Panc1 (cell line): ENCODE measurements around the gene MFSD8. TPM values are rescaled to one million over a fixed set of nuclear protein-coding genes. Genes with fewer than 3 reads are reported as not detected.

ENCODE experiments used
- ATAC-seq: fragments of 200-7000 bp; cut with Tn5 transposase; 2 replicates; pipeline ENCODE4 v1.9.1; 2020; ENCODE audit warnings: mild to moderate bottlenecking, moderate library complexity
- BruUV-seq: library from RNA; stranded (reverse); fragments of 400-500 nt; replicated peaks from 2 replicates; lab custom pipeline; 2021; lab: Mats Ljungman, UMichigan
- CTCF ChIA-PET: fragments of 300-600 bp; sonication (Branson Sonifier 250); formaldehyde crosslinking; loops from one replicate; lab custom pipeline; 2022; ENCODE audit warnings: antibody characterized with exemption; lab: Charles Lee
- POLR2A ChIA-PET: fragments of 300-600 bp; sonication (Branson Sonifier 250); formaldehyde crosslinking; loops from one replicate; lab custom pipeline; 2022; ENCODE audit warnings: antibody characterized with exemption; lab: Charles Lee
- DNase-seq: peaks from one replicate; pipeline ENCODE4 v3.0.0-alpha.2; 2010; ENCODE audit warnings: low read depth, low spot score
- H3K27ac ChIP-seq: 2 replicates; pipeline ENCODE4 v1.5.1; 2011; ENCODE audit warnings: mild to moderate bottlenecking, low read length, inconsistent platforms
- H3K27me3 ChIP-seq: fragments of 200-500 bp; sonication (Bioruptor generic); 2 replicates; pipeline ENCODE4 v1.6.0; 2014; ENCODE audit warnings: low read length, inconsistent platforms; ENCODE audit not compliant: control insufficient read depth, insufficient read depth
- H3K36me3 ChIP-seq: fragments of 200-500 bp; sonication (Bioruptor generic); 2 replicates; pipeline ENCODE4 v1.5.1; 2014; ENCODE audit warnings: inconsistent platforms, mild to moderate bottlenecking, low read length, moderate library complexity; ENCODE audit not compliant: control insufficient read depth, insufficient read depth
- H3K4me1 ChIP-seq: 2 replicates; pipeline ENCODE4 v1.5.1; 2011; ENCODE audit warnings: inconsistent platforms, mild to moderate bottlenecking, low read length, moderate library complexity; ENCODE audit not compliant: control insufficient read depth, insufficient read depth
- H3K4me3 ChIP-seq, 2 experiments: 2 replicates each; pipeline ENCODE4 v1.5.1; 2011 to 2012; ENCODE audit warnings: low read depth in 2 of 2, low read length in 2 of 2, mild to moderate bottlenecking in 2 of 2, inconsistent platforms in 1 of 2, moderate library complexity in 1 of 2
- H3K9me3 ChIP-seq: fragments of 200-500 bp; sonication (Bioruptor generic); 2 replicates; pipeline ENCODE4 v1.5.1; 2014; ENCODE audit warnings: low read depth, mild to moderate bottlenecking, inconsistent platforms, low read length, moderate library complexity; ENCODE audit not compliant: control insufficient read depth, insufficient read depth
- CTCF ChIP-seq: fragments of 450-650 bp; IDR thresholded peaks from 2 replicates; pipeline ENCODE4 v1.5.1; 2017; ENCODE audit warnings: mild to moderate bottlenecking
- POLR2AphosphoS5 ChIP-seq: IDR thresholded peaks from 2 replicates; pipeline ENCODE4 v1.6.1; 2012; ENCODE audit warnings: mild to moderate bottlenecking, low read depth, low read length, moderate library complexity
- REST ChIP-seq, 2 experiments: IDR thresholded peaks; 2 replicates each; pipeline ENCODE4 v1.6.1; 2011 to 2012; ENCODE audit warnings: low read depth in 2 of 2, control low read depth in 1 of 2, low read length in 1 of 2, mild to moderate bottlenecking in 1 of 2, moderate library complexity in 1 of 2; ENCODE audit not compliant: insufficient read depth in 1 of 2
- SIN3A ChIP-seq: IDR thresholded peaks from 2 replicates; pipeline ENCODE4 v1.6.1; 2012; ENCODE audit warnings: low read depth, mild to moderate bottlenecking, low read length, moderate library complexity, borderline replicate concordance; ENCODE audit not compliant: insufficient read depth
- TCF7L2 ChIP-seq: IDR thresholded peaks from 2 replicates; pipeline ENCODE4 v1.6.1; 2011; ENCODE audit warnings: mild to moderate bottlenecking, low read depth, low read length, inconsistent platforms
- in situ Hi-C: cut with HindIII; loops from 2 replicates; pipeline ENCODE4 v1.10.0; 2016; ENCODE audit warnings: low sequenced_read_pairs, low pct_unique_long_range_greater_than_20kb
- intact Hi-C: fragments of 100-400 bp; cut with micrococcal nuclease; formaldehyde crosslinking; loops from one replicate; pipeline ENCODE4 v1.10.0; 2022; ENCODE audit not compliant: unreplicated experiment
- total RNA-seq: library from RNA; stranded (reverse); gene quantifications from one replicate; pipeline ENCODE4 v1.2.1, GENCODE V29; 2021; ENCODE audit not compliant: unreplicated experiment

MFSD8 gene
- total RNA-seq, 1 experiment from 2014 or later = 15.1 TPM

- Histone ChIP-seq H3K9me3 (no peaks in the 10 kb centered on the region), H3K36me3 (peaks cover 59% of the 10 kb centered on the region), H3K4me3 (no peak overlapping the region), H3K27me3 (no peaks in the 10 kb centered on the region), H3K27ac (no peak overlapping the region), H3K4me1 (no peaks in the 10 kb centered on the region)
- in situ Hi-C loops = no loop called here
- no peak for TF ChIP-seq POLR2AphosphoS5
- DNase-seq (no peak), ATAC-seq (no peak)
- BruUV-seq = no TSS peak
- ChIA-PET CTCF (interaction anchor here (0.7 kb wide), 1 partner anchor 79 kb away, joined by 9 read pairs; no protein-coding TSS in a partner anchor), POLR2A (no interaction called here)
- intact Hi-C loops = no loop called here
Observed at GRCh38 chr4:127888559-127888958, 76.4 kb downstream of the MFSD8 start.

GRCh38 chr4:127881563-127881864 is 83.5 kb downstream of the MFSD8 start:
- DNase-seq (no peak), ATAC-seq (no peak)
- intact Hi-C loops = no loop called here
- Histone ChIP-seq H3K4me1 (no peaks in the 10 kb centered on the region; the same call in 1 of the 2 replicates), H3K4me3 (peak overlapping the region; percentile 83 to 84), H3K36me3 (peaks cover 16% of the 10 kb centered on the region), H3K27ac (peak overlapping the region; percentile 96), H3K9me3 (no peaks in the 10 kb centered on the region), H3K27me3 (no peaks in the 10 kb centered on the region)
- POLR2A ChIA-PET = interaction anchor here (0.5 to 0.8 kb wide), 3 partner anchors 84 to 110 kb away, joined by 3 to 20 read pairs (median 7); partner anchors contain the start of genes ABHD18, HSPA4L and MFSD8
- CTCF ChIA-PET = no interaction called here
- no TSS peak for BruUV-seq
- TF ChIP-seq CTCF (no peak), TCF7L2 (no peak)
- in situ Hi-C loops = no loop called here

GRCh38 chr4:127880763-127881562 is 84.0 kb downstream of the MFSD8 start, which contains the start of gene PLK4:
TSS of gene PLK4 (plus strand) at chr4:127880893. CDS start at chr4:127881135, 242 bp downstream.
- in situ Hi-C loops (no loop called here), intact Hi-C loops (no loop called here)
- Histone ChIP-seq H3K27me3 (no peaks in the 10 kb centered on the region), H3K27ac (peak within 1 kb of the TSS; percentile 96), H3K9me3 (no peaks in the 10 kb centered on the region), H3K4me3 (peak within 1 kb of the TSS; percentile 83 to 84), H3K4me1 (no peaks in the 10 kb centered on the region; the same call in 1 of the 2 replicates), H3K36me3 (peaks cover 10% of the 10 kb centered on the region)
- TF ChIP-seq CTCF (no peak), REST (IDR thresholded peaks at IDR 0.05; ENCODE audit: insufficient read depth in 1 of 2, low read depth in 2 of 2, low read length in 1 of 2) (no peak), SIN3A (peak; percentile 77), POLR2AphosphoS5 (peak; percentile 55; the same call in 1 of the 2 replicates)
- no TSS peak for BruUV-seq
- DNase-seq (peak; percentile 75), ATAC-seq (peak; percentile 95)
- ChIA-PET CTCF (no interaction called here), POLR2A (interaction anchor here (0.5 to 0.8 kb wide), 6 partner anchors 8 to 178 kb away, joined by 3 to 20 read pairs (median 5); partner anchors contain the start of genes ABHD18, HSPA4L and MFSD8)
